HUES48 (cell line): ENCODE measurements around the gene RPUSD1.

Source experiments
- H3K27ac ChIP-seq: one replicate; pipeline ENCODE4 v1.7.0; 2013; ENCODE audit warnings: low read depth, low read length, inconsistent platforms
- H3K27me3 ChIP-seq: 2 replicates; pipeline ENCODE4 v1.6.1; 2013; ENCODE audit warnings: mild to moderate bottlenecking, low read length; ENCODE audit not compliant: control insufficient read depth, insufficient read depth
- H3K36me3 ChIP-seq: 2 replicates; pipeline ENCODE4 v1.6.1; 2013; ENCODE audit warnings: low read length; ENCODE audit not compliant: control insufficient read depth, insufficient read depth
- H3K4me1 ChIP-seq: 2 replicates; pipeline ENCODE4 v1.6.1; 2013; ENCODE audit warnings: mild to moderate bottlenecking, low read length; ENCODE audit not compliant: control insufficient read depth, insufficient read depth
- H3K4me3 ChIP-seq: 2 replicates; pipeline ENCODE4 v1.5.1; 2013; ENCODE audit warnings: mild to moderate bottlenecking, low read depth, low read length
- H3K9ac ChIP-seq: 2 replicates; pipeline ENCODE4 v1.6.1; 2013; ENCODE audit warnings: mild to moderate bottlenecking, low read depth, low read length, moderate library complexity
- H3K9me3 ChIP-seq: 2 replicates; pipeline ENCODE4 v1.6.1; 2013; ENCODE audit warnings: low read length; ENCODE audit not compliant: control insufficient read depth, insufficient read depth

RPUSD1 gene

DNA sequence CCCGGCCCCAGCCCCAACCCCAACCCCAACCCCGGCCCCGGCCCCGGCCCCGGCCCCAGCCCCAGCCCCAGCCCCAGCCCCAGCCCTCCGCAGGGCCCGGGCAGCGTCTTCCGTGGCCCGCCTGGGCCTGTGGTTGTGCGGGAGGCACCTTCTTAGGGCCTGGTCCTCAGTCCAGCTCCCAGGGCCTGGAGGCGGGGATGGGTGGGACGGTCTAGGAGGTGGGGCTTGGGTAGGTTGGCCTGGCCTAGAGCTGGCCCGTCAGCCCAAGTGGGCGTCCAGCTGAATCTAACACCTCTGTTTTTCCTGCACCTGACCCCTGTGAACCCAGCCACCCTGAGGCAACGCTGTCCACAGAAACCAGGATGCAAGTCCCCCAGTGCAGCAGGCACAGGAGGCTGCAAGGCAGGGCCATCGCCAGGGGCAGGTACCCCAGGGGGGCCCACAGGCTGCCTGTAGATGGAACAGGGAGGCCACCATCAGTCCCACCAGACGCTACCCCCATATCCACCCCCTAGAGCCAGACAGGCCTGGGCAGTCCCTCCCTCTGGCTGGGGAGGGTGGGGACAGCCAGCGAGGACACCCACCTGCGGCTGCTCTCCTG lies 18.9 kb downstream of the RPUSD1 start:
- peak overlapping the region; percentile 28 for H3K27ac ChIP-seq
- H3K36me3 ChIP-seq, result no peaks in the 10 kb centered on the region
- no peaks in the 10 kb centered on the region for H3K4me1 ChIP-seq
- H3K27me3 ChIP-seq, result no peaks in the 10 kb centered on the region
- no peak overlapping the region for H3K9ac ChIP-seq
- no peaks in the 10 kb centered on the region for H3K9me3 ChIP-seq
- no peak overlapping the region for H3K4me3 ChIP-seq

- H3K4me1 ChIP-seq, result no peaks in the 10 kb centered on the region
- H3K27me3 ChIP-seq, result no peaks in the 10 kb centered on the region
- no peak overlapping the region for H3K4me3 ChIP-seq
- no peak overlapping the region for H3K27ac ChIP-seq
- no peaks in the 10 kb centered on the region for H3K9me3 ChIP-seq
- no peaks in the 10 kb centered on the region for H3K36me3 ChIP-seq
- H3K9ac ChIP-seq, result no peak overlapping the region
Measured at GRCh38 chr16:768428-768827, 19.8 kb downstream of the RPUSD1 start.

DNA sequence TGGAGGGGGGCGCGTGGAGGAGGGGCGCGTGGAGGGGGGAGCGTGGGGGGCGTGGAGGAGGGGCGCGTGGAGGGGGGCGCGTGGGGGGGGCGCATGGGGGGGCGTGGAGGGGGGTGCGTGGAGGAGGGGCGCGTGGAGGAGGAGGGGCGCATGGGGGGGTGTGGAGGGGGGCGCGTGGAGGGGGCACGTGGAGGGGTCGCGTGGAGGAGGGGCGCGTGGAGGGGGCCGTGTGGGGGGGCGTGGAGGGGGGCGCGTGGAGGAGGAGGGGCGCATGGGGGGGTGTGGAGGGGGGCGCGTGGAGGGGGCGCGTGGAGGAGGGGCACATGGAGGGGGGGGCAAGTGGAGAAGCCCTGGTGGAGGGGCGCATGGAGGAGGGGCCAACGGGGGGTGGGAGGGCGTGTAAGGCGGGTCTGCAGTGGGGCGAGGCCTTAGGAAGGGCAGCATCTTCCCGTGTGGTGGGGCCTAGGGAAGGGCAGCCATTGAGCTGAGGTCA lies 20.4 kb downstream of the RPUSD1 start:
- Histone ChIP-seq H3K9me3 (no peaks in the 10 kb centered on the region), H3K9ac (no peak overlapping the region), H3K36me3 (no peaks in the 10 kb centered on the region), H3K27me3 (no peaks in the 10 kb centered on the region), H3K27ac (no peak overlapping the region), H3K4me1 (no peaks in the 10 kb centered on the region), H3K4me3 (no peak overlapping the region)

DNA sequence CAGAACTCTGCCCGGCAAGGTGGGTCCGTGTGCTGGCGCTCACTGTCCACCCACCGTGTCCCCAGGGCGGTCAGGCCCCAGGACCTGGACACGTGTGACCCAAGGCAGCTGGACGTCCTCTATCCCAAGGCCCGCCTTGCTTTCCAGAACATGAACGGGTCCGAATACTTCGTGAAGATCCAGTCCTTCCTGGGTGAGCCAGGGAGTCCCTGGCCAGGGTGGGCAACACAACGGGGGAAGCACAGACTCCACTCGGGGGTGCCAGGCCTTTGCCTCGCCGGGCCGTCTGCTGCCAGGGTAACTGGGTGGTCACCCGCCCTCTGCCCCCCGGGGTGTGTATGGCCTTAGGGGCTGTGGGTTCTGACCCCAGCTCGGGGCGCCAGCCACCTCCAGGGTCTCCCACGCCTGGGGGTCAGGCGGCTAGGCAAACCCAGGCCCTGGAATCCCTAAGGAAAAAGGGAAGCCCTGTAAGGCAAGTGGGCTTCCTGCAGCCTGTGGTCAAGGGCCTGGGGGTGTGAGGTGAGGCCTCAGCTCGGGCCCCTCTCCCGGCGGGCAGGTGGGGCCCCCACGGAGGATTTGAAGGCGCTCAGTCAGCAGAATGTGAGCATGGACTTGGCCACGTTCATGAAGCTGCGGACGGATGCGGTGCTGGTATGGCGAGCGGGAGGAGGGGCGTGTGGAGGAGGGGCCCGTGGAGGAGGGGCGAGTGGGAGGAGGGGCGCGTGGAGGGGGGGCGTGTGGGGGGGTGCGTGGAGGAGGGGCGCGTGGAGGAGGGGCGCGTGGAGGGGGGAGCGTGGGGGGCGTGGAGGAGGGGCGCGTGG lies 21.2 kb downstream of the RPUSD1 start:
- Histone ChIP-seq H3K9ac (no peak overlapping the region), H3K27ac (no peak overlapping the region), H3K4me3 (no peak overlapping the region)

DNA sequence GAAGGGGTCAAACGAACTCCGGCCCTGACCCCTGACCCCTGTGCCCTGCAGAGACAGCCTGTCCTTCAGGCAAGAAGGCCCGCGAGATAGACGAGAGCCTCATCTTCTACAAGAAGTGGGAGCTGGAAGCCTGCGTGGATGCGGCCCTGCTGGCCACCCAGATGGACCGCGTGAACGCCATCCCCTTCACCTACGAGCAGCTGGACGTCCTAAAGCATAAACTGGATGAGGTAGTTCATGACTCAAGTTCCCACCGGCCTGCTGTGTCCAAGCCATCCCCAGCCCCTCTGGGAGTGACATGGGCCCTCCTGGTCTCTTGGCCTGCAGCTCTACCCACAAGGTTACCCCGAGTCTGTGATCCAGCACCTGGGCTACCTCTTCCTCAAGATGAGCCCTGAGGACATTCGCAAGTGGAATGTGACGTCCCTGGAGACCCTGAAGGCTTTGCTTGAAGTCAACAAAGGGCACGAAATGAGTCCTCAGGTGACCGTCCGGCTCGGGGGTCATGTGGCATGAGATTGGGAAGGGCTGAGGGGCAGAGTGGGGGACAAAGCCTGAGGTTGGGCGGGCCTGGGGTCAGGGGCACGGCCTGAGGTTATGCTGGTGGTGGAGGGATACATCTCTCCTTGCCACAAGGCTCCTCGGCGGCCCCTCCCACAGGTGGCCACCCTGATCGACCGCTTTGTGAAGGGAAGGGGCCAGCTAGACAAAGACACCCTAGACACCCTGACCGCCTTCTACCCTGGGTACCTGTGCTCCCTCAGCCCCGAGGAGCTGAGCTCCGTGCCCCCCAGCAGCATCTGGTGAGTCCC lies 22.0 kb downstream of the RPUSD1 start:
- no peaks in the 10 kb centered on the region for H3K27me3 ChIP-seq
- H3K36me3 ChIP-seq, result no peaks in the 10 kb centered on the region
- H3K4me1 ChIP-seq, result no peaks in the 10 kb centered on the region
- no peaks in the 10 kb centered on the region for H3K9me3 ChIP-seq
- H3K4me3 ChIP-seq, result no peak overlapping the region
- no peak overlapping the region for H3K27ac ChIP-seq
- H3K9ac ChIP-seq, result no peak overlapping the region

More for the DNA sequence above, 21.2 kb downstream of the RPUSD1 start:
- H3K36me3 ChIP-seq, result no peaks in the 10 kb centered on the region
- no peaks in the 10 kb centered on the region for H3K9me3 ChIP-seq
- H3K27me3 ChIP-seq, result no peaks in the 10 kb centered on the region
- H3K4me1 ChIP-seq, result no peaks in the 10 kb centered on the region

GRCh38 chr16:765488-765865 lies 22.7 kb downstream of the RPUSD1 start:
- no peak overlapping the region for H3K9ac ChIP-seq
- no peaks in the 10 kb centered on the region for H3K36me3 ChIP-seq
- no peaks in the 10 kb centered on the region for H3K27me3 ChIP-seq
- H3K27ac ChIP-seq, result no peak overlapping the region
- H3K4me3 ChIP-seq, result no peak overlapping the region
- no peaks in the 10 kb centered on the region for H3K4me1 ChIP-seq
- no peaks in the 10 kb centered on the region for H3K9me3 ChIP-seq

DNA sequence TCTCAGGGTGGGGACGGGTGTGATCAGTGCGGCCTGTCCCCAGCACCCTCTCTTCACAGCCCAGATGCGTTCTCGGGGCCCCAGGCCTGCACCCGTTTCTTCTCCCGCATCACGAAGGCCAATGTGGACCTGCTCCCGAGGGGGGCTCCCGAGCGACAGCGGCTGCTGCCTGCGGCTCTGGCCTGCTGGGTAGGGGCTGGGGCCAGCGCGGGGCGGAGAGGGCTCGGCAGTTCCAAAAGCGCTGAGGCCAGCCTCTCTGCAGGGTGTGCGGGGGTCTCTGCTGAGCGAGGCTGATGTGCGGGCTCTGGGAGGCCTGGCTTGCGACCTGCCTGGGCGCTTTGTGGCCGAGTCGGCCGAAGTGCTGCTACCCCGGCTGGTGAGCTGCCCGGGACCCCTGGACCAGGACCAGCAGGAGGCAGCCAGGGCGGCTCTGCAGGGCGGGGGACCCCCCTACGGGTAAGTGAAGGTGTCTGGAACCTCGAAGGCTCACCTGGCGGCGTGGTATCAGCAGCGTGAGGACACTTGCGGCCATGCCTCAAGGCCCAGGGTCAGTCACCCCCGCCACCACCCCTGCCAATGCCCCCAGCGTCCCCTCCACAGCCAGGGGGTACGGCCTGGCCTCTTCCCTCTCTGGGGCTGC lies 23.2 kb downstream of the RPUSD1 start:
- Histone ChIP-seq H3K36me3 (no peaks in the 10 kb centered on the region), H3K4me3 (no peak overlapping the region), H3K9ac (no peak overlapping the region), H3K9me3 (no peaks in the 10 kb centered on the region), H3K27ac (no peak overlapping the region), H3K27me3 (no peaks in the 10 kb centered on the region), H3K4me1 (no peaks in the 10 kb centered on the region)

- Histone ChIP-seq H3K9ac (no peak overlapping the region), H3K4me1 (no peaks in the 10 kb centered on the region), H3K9me3 (no peaks in the 10 kb centered on the region), H3K27ac (no peak overlapping the region), H3K4me3 (no peak overlapping the region), H3K36me3 (no peaks in the 10 kb centered on the region), H3K27me3 (no peaks in the 10 kb centered on the region)
Measured at GRCh38 chr16:764184-764750, 23.9 kb downstream of the RPUSD1 start.

GRCh38 chr16:763369-764183 lies 24.6 kb downstream of the RPUSD1 start:
- Histone ChIP-seq H3K4me3 (no peak overlapping the region), H3K9ac (no peak overlapping the region), H3K9me3 (no peaks in the 10 kb centered on the region), H3K36me3 (no peaks in the 10 kb centered on the region), H3K27me3 (no peaks in the 10 kb centered on the region), H3K4me1 (no peaks in the 10 kb centered on the region), H3K27ac (no peak overlapping the region)
